Activated B cell treated with CpG ODN at 0.5 μM for 24 hours (primary cell): ENCODE results near the gene BCKDK. TPM values are rescaled to one million over a fixed set of nuclear protein-coding genes. Genes with fewer than 3 reads are reported as not detected.

Source experiments
- ATAC-seq: fragments of 200-7000 bp; cut with Tn5 transposase; one replicate; pipeline ENCODE4 v1.10.0; 2021; ENCODE audit warnings: low read depth, mild to moderate bottlenecking, moderate library complexity
- CTCF ChIA-PET: fragments of 350-600 bp; sonication (Branson Sonifier 250); formaldehyde crosslinking; loops from one replicate; lab custom pipeline; 2021; ENCODE audit warnings: antibody characterized with exemption; lab: Charles Lee
- POLR2A ChIA-PET: fragments of 350-600 bp; sonication (Branson Sonifier 250); formaldehyde crosslinking; loops from one replicate; lab custom pipeline; 2021; ENCODE audit warnings: antibody characterized with exemption; lab: Charles Lee
- DNase-seq: peaks from one replicate; pipeline ENCODE4 v3.0.0; 2022
- H3K27ac Mint-ChIP-seq: one replicate; pipeline ENCODE4 v1.8.0; 2020; ENCODE audit warnings: mixed read lengths
- H3K27me3 Mint-ChIP-seq: one replicate; pipeline ENCODE4 v1.8.0; 2021; ENCODE audit warnings: mixed read lengths
- H3K36me3 Mint-ChIP-seq: one replicate; pipeline ENCODE4 v1.8.0; 2021; ENCODE audit warnings: low read depth, mixed read lengths
- H3K4me1 Mint-ChIP-seq: one replicate; pipeline ENCODE4 v1.8.0; 2021; ENCODE audit warnings: mixed read lengths
- H3K4me3 Mint-ChIP-seq: one replicate; pipeline ENCODE4 v1.8.0; 2020; ENCODE audit warnings: mild to moderate bottlenecking, mixed read lengths
- H3K9me3 Mint-ChIP-seq: one replicate; pipeline ENCODE4 v1.8.0; 2020; ENCODE audit warnings: mixed read lengths
- intact Hi-C: fragments of 100-400 bp; cut with micrococcal nuclease; formaldehyde crosslinking; loops from one replicate; pipeline ENCODE4 v1.15.1; 2024
- total RNA-seq: library from RNA; stranded (reverse); gene quantifications from 2 replicates; pipeline ENCODE4 v1.2.3, GENCODE V29; 2022
- TF ChIP-seq, protein P1 (sequence below): fragments of 200-600 bp; IDR thresholded peaks from one replicate; pipeline ENCODE4 v1.8.0; 2022; ENCODE audit warnings: antibody characterized with exemption, mild to moderate bottlenecking

The BCKDK gene
- total RNA-seq, 1 donor from 2014 or later = 27.3 TPM

DNA sequence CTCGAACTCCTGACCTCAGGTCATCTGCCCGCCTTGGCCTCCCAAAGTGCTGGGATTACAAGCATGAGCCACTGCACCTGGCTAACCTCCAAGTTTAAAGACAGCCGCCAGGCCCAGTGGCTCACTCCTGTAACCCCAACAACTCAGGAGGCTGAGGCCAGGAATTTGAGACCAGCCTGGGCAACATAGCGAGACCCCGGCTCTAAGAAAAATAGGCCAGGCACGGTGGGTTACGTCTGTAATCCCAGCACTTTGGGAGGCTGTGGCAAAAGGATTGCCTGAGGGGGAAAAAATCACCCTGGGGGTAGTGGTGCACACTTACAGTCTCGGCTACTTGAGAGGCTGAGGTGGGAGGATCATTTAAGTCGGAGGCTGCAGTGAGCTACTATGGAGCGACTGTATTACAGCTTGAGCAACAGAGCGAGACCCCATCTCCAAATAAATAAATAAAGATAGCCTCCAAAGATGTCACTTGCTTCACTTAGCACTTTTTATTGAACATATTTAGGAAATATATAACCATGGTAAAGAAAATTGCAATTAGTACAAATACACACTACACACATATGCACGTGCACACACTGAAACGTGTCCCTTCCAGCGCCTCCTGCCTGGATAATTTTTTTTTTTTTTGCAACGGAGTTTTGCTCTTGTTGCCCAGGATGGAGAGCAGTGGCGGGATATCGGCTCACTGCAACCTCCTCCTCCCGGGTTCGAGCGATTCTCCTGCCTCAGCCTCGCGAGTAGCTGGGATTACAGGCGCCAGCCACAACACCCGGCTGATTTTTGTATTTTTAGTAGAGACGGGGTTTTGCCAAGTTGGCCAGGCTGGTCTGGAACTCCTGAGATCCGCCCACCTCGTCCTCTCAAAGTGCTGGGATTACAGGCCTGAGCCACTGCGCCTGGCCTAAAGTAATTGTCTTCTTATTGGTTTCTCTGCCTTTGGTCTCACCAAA is 1.4 kb upstream of the BCKDK start:
- CTCF ChIA-PET = no interaction called here
- no peak for ATAC-seq
- Mint-ChIP-seq H3K27ac (no peak overlapping the region), H3K4me1 (peaks cover 19% of the 10 kb centered on the region), H3K4me3 (no peak overlapping the region), H3K9me3 (no peaks in the 10 kb centered on the region), H3K27me3 (no peaks in the 10 kb centered on the region), H3K36me3 (peaks cover 22% of the 10 kb centered on the region)
- no peak for DNase-seq
- TF ChIP-seq, protein P1, sequence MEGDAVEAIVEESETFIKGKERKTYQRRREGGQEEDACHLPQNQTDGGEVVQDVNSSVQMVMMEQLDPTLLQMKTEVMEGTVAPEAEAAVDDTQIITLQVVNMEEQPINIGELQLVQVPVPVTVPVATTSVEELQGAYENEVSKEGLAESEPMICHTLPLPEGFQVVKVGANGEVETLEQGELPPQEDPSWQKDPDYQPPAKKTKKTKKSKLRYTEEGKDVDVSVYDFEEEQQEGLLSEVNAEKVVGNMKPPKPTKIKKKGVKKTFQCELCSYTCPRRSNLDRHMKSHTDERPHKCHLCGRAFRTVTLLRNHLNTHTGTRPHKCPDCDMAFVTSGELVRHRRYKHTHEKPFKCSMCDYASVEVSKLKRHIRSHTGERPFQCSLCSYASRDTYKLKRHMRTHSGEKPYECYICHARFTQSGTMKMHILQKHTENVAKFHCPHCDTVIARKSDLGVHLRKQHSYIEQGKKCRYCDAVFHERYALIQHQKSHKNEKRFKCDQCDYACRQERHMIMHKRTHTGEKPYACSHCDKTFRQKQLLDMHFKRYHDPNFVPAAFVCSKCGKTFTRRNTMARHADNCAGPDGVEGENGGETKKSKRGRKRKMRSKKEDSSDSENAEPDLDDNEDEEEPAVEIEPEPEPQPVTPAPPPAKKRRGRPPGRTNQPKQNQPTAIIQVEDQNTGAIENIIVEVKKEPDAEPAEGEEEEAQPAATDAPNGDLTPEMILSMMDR = no peak
- POLR2A ChIA-PET = interaction anchor here (1.6 kb wide), 1 partner anchor 11 kb away, joined by 13 read pairs; the partner anchor contains the start of gene KAT8
- intact Hi-C loops = loop anchor here (5.0 kb wide), 1 partner anchor 761 kb away; no protein-coding TSS in a partner anchor

DNA sequence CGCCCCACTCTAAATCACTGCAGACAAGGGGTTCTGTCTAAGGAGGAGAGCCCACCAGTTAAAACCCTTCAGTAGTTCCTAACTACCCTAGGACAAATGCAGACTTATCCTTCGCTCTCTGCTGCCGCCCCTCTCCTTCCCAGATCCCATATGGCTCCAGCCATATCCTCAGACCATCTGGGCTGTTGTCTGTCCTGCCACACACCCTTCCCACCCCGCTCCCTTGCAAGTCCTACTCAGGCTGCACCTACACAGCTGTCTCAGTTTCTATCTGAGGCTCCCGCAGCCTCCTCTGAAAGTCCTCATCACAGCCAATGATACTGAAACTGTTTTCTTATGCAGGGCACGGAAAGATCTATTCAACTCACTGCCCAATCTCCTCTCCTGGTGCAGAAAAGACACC is 720 bp upstream of the BCKDK start:
- DNase-seq (no peak), ATAC-seq (no peak)
- ChIA-PET POLR2A (interaction anchor here (1.5 to 1.6 kb wide), 2 partner anchors 10 to 73 kb away, joined by 8 to 13 read pairs; partner anchors contain the start of genes FUS and KAT8), CTCF (interaction anchor here (1.1 kb wide), 1 partner anchor 50 kb away, joined by 5 read pairs; no protein-coding TSS in a partner anchor)
- H3K4me3 Mint-ChIP-seq = peak overlapping the region; percentile 83
- intact Hi-C loops = loop anchor here (5.0 kb wide), 1 partner anchor 760 kb away; no protein-coding TSS in a partner anchor
- no peaks in the 10 kb centered on the region for H3K27me3 Mint-ChIP-seq
- H3K9me3 Mint-ChIP-seq = no peaks in the 10 kb centered on the region
- H3K27ac Mint-ChIP-seq = no peak overlapping the region
- H3K4me1 Mint-ChIP-seq = peaks cover 19% of the 10 kb centered on the region
- peaks cover 28% of the 10 kb centered on the region for H3K36me3 Mint-ChIP-seq
- TF ChIP-seq, protein P1 = no peak

DNA sequence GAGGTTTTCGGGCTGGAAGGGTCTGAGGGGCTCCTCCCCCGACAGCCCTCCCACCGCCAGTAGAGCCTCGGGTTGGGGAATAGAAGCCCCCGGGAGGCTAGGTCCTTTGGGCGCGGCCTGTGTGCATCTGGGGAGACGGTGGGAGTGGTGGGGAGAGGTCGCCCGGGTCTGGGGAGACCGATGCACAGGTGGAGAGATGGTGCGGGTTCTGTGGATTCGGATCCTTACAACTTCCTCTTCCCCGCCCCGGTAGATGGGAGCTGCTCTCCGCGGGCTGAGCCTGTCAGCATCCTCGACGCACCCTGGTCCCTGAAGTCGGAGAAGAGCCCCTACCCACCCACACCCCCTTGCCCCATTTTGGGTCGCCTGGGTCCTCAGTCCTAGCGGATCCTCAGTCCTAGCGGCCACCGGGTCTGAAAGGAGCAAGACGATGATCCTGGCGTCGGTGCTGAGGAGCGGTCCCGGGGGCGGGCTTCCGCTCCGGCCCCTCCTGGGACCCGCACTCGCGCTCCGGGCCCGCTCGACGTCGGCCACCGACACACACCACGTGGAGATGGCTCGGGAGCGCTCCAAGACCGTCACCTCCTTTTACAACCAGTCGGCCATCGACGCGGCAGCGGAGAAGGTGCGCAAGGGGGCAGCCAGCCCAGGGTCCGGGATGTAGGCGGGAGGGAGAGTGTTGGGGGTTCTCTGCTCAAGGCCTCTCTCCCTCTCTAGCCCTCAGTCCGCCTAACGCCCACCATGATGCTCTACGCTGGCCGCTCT is 790 bp downstream of the BCKDK start:
- H3K4me3 Mint-ChIP-seq = peak overlapping the region; percentile 78
- H3K27ac Mint-ChIP-seq = no peak overlapping the region
- H3K9me3 Mint-ChIP-seq = no peaks in the 10 kb centered on the region
- ATAC-seq (no peak), DNase-seq (no peak)
- TF ChIP-seq, protein P1 = no peak
- intact Hi-C loops = loop anchor here (2.0 to 5.0 kb wide), 2 partner anchors 34 to 758 kb away; no protein-coding TSS in a partner anchor
- H3K4me1 Mint-ChIP-seq = peaks cover 22% of the 10 kb centered on the region
- CTCF ChIA-PET = no interaction called here
- POLR2A ChIA-PET = interaction anchor here (0.6 to 1.5 kb wide), 3 partner anchors 9 to 71 kb away, joined by 3 to 8 read pairs (median 3); partner anchors contain the start of gene FUS
- H3K36me3 Mint-ChIP-seq = peaks cover 32% of the 10 kb centered on the region
- no peaks in the 10 kb centered on the region for H3K27me3 Mint-ChIP-seq

DNA sequence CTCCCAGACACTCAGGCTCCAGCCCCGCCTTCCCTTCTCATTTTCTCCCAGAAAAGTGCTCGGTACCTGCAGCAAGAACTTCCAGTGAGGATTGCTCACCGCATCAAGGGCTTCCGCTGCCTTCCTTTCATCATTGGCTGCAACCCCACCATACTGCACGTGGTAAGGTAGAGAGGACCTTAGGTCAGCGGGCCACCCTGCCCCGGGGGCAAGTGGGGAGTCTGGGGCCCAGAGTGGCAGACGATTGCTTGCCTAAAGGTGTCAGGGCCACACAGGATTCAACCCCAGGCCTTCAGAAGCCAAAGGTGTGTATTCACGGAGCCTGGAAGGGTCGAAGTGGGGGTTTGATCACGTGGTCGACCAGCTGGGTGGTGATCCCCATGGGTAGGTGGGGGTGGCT is 1.4 kb downstream of the BCKDK start:
- H3K36me3 Mint-ChIP-seq = peaks cover 32% of the 10 kb centered on the region
- intact Hi-C loops = loop anchor here (2.0 to 10.0 kb wide), 3 partner anchors 33 to 758 kb away; no protein-coding TSS in a partner anchor
- no peaks in the 10 kb centered on the region for H3K27me3 Mint-ChIP-seq
- no peaks in the 10 kb centered on the region for H3K9me3 Mint-ChIP-seq
- DNase-seq (no peak), ATAC-seq (no peak)
- CTCF ChIA-PET = no interaction called here
- peaks cover 22% of the 10 kb centered on the region for H3K4me1 Mint-ChIP-seq
- H3K4me3 Mint-ChIP-seq = peak overlapping the region; percentile 78
- POLR2A ChIA-PET = interaction anchor here (0.6 kb wide), 1 partner anchor 11 kb away, joined by 3 read pairs; no protein-coding TSS in a partner anchor
- TF ChIP-seq, protein P1 = no peak
- peak overlapping the region; percentile 56 for H3K27ac Mint-ChIP-seq
